HepG2 (cell line): Measurements from ENCODE around the gene NFATC4. TPM values are rescaled to one million over a fixed set of nuclear protein-coding genes. Genes with fewer than 3 reads are reported as not detected.

Experiments used
- EED ChIP-seq: sonication (generic); formaldehyde crosslinking; IDR thresholded peaks from 2 replicates; pipeline ENCODE4 v1.5.0; 2020; ENCODE audit warnings: mild to moderate bottlenecking, missing genetic modification reagents
- HNRNPL ChIP-seq: fragments of 200-400 bp; formaldehyde crosslinking; IDR thresholded peaks from 2 replicates; pipeline ENCODE4 v1.6.1; 2017; ENCODE audit warnings: mild to moderate bottlenecking, low read depth, low read length
- MEIS1 ChIP-seq: sonication (generic); formaldehyde crosslinking; IDR thresholded peaks from 2 replicates; pipeline ENCODE4 v1.9.0; 2021; ENCODE audit warnings: mild to moderate bottlenecking, missing genetic modification reagents, moderate library complexity, borderline replicate concordance
- MTA3 ChIP-seq: sonication (generic); formaldehyde crosslinking; IDR thresholded peaks from 2 replicates; pipeline ENCODE4 v1.4.0; 2020; ENCODE audit warnings: missing genetic modification reagents
- NFE2L1 ChIP-seq: sonication (generic); formaldehyde crosslinking; IDR thresholded peaks from 2 replicates; pipeline ENCODE4 v1.4.0; 2020; ENCODE audit warnings: missing genetic modification reagents, mild to moderate bottlenecking, borderline replicate concordance
- REL ChIP-seq: sonication (generic); formaldehyde crosslinking; conservative IDR thresholded peaks from 2 replicates; pipeline ENCODE4 v1.8.0; 2022; ENCODE audit warnings: mild to moderate bottlenecking, missing genetic modification reagents, moderate library complexity
- SOX6 ChIP-seq, 2 experiments: fragments of 450-650 bp in 1 of 2; sonication (generic) in 1 of 2; formaldehyde crosslinking in 1 of 2; IDR thresholded peaks; 2 replicates each; pipeline versions ENCODE4 v1.4.0 to v1.6.1; 2017 to 2020; ENCODE audit warnings: antibody characterized with exemption in 1 of 2, mild to moderate bottlenecking in 1 of 2, missing genetic modification reagents in 1 of 2
- THYN1 ChIP-seq: sonication (generic); formaldehyde crosslinking; IDR thresholded peaks from 2 replicates; pipeline ENCODE4 v1.8.1; 2023; ENCODE audit warnings: low read depth, mild to moderate bottlenecking, moderate library complexity, missing genetic modification reagents, borderline replicate concordance
- ZBTB1 ChIP-seq: sonication (generic); formaldehyde crosslinking; IDR thresholded peaks from 2 replicates; pipeline ENCODE4 v1.4.0; 2020; ENCODE audit warnings: missing genetic modification reagents, borderline replicate concordance
- ZMYM3 ChIP-seq: sonication (generic); formaldehyde crosslinking; IDR thresholded peaks from 2 replicates; pipeline ENCODE4 v1.5.1; 2020; ENCODE audit warnings: mild to moderate bottlenecking, missing genetic modification reagents
- ZNF296 ChIP-seq: sonication (generic); formaldehyde crosslinking; conservative IDR thresholded peaks from 2 replicates; pipeline ENCODE4 v1.5.0; 2020; ENCODE audit warnings: mild to moderate bottlenecking, missing genetic modification reagents
- ZNF354B ChIP-seq: sonication (generic); formaldehyde crosslinking; IDR thresholded peaks from 2 replicates; pipeline ENCODE4 v1.8.0; 2022; ENCODE audit warnings: mild to moderate bottlenecking, missing genetic modification reagents
- polyA plus RNA-seq, 8 experiments: library from polyadenylated mRNA; depleted of rRNA in 3 of 8; stranded (reverse) in 7 of 8; unstranded in 1 of 8; fragments of >200 nt; fragmentation: Illumina TruSeq in 4 of 8; extraction: Trizol in 4 of 8; gene quantifications; 2 replicates each; pipeline versions ENCODE4 v1.2.1 to v1.2.3, GENCODE V29; 2011 to 2016; ENCODE audit warnings: low read depth in 4 of 8, missing spikeins in 1 of 8, mixed read lengths in 1 of 8; ENCODE audit not compliant: insufficient read depth in 1 of 8
- total RNA-seq, 5 experiments: library from RNA; depleted of rRNA; stranded (reverse); fragments of >200 nt; fragmentation: Illumina TruSeq; extraction: Trizol; gene quantifications; 2 replicates each; pipeline ENCODE4 v1.2.3, GENCODE V29; 2016; ENCODE audit warnings: low read depth in 1 of 5
- TF ChIP-seq, protein P1 (sequence below): sonication (generic); formaldehyde crosslinking; IDR thresholded peaks from 2 replicates; pipeline ENCODE4 v1.4.0; 2020; ENCODE audit warnings: missing genetic modification reagents
- TF ChIP-seq, protein P2 (sequence below): sonication (generic); formaldehyde crosslinking; IDR thresholded peaks from one replicate; pipeline ENCODE4 v1.5.1; 2020; ENCODE audit warnings: mild to moderate bottlenecking, missing genetic modification reagents; ENCODE audit errors: not compliant biosample characterization
- TF ChIP-seq, protein P3 (sequence below): sonication (generic); formaldehyde crosslinking; IDR thresholded peaks from 2 replicates; pipeline ENCODE4 v1.4.0; 2020; ENCODE audit warnings: missing genetic modification reagents, mild to moderate bottlenecking, borderline replicate concordance

The NFATC4 gene
- total and polyA plus RNA-seq, 2 of the 13 experiments (the other 11 are each of a cell fraction or from before 2014, with no cell fraction given), result 0.04 to 0.15 TPM

DNA sequence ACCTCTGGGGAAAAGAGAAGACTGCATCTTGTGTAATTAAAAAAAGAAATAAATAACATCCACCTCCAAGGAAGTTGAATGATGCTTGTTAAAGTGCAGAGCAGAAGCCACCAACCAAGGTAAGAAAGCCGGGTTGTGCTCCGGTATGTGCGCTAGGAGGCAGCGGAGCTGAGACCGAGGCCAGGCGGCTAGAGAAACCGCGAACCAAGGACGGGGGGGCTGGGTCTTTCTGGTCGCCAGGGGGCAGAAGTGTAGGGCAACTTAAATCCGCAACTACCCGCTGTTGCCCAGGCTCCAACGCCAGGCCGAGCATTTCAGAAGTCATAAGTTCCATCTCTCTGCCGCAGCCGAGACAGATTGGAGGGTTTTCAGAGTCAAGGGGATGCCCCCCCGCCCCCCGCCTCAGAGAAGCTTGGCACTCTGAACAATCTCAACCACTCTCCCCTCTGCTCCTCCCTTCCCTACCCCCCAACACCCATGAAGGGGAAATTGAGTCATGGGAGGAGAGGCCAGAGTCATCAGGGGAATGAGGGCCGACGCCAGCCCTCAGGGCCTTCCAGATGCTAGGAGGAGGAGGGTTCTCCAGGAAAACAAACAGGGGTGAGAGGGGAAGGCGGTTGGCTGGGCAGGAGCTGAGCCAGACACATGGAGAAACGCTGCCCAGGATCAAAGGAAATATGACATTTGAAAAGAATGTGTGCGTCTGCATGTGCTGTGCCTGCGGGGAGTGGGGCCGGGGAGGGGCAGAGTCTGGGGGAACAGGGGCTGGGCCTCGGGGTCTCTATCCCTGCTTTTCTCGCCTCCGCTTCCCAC, 2.2 kb upstream of the NFATC4 start (continued):
- TF ChIP-seq, protein P1, sequence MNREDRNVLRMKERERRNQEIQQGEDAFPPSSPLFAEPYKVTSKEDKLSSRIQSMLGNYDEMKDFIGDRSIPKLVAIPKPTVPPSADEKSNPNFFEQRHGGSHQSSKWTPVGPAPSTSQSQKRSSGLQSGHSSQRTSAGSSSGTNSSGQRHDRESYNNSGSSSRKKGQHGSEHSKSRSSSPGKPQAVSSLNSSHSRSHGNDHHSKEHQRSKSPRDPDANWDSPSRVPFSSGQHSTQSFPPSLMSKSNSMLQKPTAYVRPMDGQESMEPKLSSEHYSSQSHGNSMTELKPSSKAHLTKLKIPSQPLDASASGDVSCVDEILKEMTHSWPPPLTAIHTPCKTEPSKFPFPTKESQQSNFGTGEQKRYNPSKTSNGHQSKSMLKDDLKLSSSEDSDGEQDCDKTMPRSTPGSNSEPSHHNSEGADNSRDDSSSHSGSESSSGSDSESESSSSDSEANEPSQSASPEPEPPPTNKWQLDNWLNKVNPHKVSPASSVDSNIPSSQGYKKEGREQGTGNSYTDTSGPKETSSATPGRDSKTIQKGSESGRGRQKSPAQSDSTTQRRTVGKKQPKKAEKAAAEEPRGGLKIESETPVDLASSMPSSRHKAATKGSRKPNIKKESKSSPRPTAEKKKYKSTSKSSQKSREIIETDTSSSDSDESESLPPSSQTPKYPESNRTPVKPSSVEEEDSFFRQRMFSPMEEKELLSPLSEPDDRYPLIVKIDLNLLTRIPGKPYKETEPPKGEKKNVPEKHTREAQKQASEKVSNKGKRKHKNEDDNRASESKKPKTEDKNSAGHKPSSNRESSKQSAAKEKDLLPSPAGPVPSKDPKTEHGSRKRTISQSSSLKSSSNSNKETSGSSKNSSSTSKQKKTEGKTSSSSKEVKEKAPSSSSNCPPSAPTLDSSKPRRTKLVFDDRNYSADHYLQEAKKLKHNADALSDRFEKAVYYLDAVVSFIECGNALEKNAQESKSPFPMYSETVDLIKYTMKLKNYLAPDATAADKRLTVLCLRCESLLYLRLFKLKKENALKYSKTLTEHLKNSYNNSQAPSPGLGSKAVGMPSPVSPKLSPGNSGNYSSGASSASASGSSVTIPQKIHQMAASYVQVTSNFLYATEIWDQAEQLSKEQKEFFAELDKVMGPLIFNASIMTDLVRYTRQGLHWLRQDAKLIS (CRISPR knock-in tag), result no peak; the same call in 1 of the 2 replicates
- TF ChIP-seq EED (CRISPR knock-in tag), result no peak
- peak; percentile 86; the same call in 1 of the 2 replicates for TF ChIP-seq ZMYM3
- no peak for TF ChIP-seq THYN1
- TF ChIP-seq ZNF296 (CRISPR knock-in tag), result no peak
- TF ChIP-seq ZBTB1 (CRISPR knock-in tag), result no peak
- peak; percentile 91; the same call in 1 of the 2 replicates for TF ChIP-seq MEIS1 (CRISPR knock-in tag)
- TF ChIP-seq REL (CRISPR knock-in tag), result no peak
- TF ChIP-seq HNRNPL, result peak; percentile 92
- TF ChIP-seq MTA3 (CRISPR knock-in tag), result no peak
- TF ChIP-seq NFE2L1 (CRISPR knock-in tag), result no peak
- no peak for TF ChIP-seq SOX6 (IDR thresholded peaks at IDR 0.05)
- peak; percentile 73 for TF ChIP-seq SOX6 (CRISPR knock-in tag; IDR thresholded peaks at IDR 0.05)
- TF ChIP-seq, protein P2, sequence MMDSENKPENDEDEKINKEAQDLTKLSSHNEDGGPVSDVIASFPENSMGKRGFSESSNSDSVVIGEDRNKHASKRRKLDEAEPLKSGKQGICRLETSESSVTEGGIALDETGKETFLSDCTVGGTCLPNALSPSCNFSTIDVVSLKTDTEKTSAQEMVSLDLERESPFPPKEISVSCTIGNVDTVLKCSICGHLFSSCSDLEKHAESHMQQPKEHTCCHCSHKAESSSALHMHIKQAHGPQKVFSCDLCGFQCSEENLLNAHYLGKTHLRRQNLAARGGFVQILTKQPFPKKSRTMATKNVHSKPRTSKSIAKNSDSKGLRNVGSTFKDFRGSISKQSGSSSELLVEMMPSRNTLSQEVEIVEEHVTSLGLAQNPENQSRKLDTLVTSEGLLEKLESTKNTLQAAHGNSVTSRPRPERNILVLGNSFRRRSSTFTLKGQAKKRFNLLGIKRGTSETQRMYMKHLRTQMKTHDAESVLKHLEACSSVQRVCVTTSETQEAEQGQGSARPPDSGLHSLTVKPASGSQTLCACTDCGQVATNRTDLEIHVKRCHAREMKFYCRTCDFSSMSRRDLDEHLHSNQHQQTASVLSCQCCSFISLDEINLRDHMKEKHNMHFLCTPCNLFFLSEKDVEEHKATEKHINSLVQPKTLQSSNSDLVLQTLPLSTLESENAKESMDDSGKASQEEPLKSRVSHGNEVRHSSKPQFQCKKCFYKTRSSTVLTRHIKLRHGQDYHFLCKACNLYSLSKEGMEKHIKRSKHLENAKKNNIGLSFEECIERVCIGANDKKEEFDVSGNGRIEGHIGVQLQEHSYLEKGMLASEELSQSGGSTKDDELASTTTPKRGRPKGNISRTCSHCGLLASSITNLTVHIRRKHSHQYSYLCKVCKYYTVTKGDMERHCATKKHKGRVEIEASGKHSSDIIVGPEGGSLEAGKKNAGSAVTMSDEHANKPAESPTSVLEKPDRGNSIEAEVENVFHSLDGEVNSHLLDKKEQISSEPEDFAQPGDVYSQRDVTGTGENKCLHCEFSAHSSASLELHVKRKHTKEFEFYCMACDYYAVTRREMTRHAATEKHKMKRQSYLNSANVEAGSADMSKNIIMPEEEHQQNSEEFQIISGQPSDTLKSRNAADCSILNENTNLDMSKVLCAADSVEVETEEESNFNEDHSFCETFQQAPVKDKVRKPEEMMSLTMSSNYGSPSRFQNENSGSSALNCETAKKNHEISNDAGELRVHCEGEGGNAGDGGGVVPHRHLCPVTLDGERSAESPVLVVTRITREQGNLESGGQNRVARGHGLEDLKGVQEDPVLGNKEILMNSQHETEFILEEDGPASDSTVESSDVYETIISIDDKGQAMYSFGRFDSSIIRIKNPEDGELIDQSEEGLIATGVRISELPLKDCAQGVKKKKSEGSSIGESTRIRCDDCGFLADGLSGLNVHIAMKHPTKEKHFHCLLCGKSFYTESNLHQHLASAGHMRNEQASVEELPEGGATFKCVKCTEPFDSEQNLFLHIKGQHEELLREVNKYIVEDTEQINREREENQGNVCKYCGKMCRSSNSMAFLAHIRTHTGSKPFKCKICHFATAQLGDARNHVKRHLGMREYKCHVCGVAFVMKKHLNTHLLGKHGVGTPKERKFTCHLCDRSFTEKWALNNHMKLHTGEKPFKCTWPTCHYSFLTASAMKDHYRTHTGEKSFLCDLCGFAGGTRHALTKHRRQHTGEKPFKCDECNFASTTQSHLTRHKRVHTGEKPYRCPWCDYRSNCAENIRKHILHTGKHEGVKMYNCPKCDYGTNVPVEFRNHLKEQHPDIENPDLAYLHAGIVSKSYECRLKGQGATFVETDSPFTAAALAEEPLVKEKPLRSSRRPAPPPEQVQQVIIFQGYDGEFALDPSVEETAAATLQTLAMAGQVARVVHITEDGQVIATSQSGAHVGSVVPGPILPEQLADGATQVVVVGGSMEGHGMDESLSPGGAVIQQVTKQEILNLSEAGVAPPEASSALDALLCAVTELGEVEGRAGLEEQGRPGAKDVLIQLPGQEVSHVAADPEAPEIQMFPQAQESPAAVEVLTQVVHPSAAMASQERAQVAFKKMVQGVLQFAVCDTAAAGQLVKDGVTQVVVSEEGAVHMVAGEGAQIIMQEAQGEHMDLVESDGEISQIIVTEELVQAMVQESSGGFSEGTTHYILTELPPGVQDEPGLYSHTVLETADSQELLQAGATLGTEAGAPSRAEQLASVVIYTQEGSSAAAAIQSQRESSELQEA (CRISPR knock-in tag), result no peak
- TF ChIP-seq, protein P3, sequence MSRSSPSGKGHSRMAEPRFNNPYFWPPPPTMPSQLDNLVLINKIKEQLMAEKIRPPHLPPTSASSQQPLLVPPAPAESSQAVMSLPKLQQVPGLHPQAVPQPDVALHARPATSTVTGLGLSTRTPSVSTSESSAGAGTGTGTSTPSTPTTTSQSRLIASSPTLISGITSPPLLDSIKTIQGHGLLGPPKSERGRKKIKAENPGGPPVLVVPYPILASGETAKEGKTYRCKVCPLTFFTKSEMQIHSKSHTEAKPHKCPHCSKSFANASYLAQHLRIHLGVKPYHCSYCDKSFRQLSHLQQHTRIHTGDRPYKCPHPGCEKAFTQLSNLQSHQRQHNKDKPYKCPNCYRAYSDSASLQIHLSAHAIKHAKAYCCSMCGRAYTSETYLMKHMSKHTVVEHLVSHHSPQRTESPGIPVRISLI (CRISPR knock-in tag), result 0 out of 2 replicates have a peak, but pooled peaks have one; percentile 66
- TF ChIP-seq ZNF354B (CRISPR knock-in tag), result 0 out of 2 replicates have a peak, but pooled peaks have one; percentile 69
